HG02943 (cell line): ENCODE results near the gene DISC1.
"Not testable (repeated sequence)": the region's sequence is repeated elsewhere in the genome, so short reads cannot be mapped to it uniquely, and the experiment has no call there.

Experiments used
- ATAC-seq: cut with Tn5 transposase; IDR thresholded peaks from one replicate; pipeline ENCODE4 v1.9.1; 2021; ENCODE audit warnings: mild to moderate bottlenecking, low read depth, moderate library complexity; ENCODE audit not compliant: unreplicated experiment

DISC1 gene

DNA sequence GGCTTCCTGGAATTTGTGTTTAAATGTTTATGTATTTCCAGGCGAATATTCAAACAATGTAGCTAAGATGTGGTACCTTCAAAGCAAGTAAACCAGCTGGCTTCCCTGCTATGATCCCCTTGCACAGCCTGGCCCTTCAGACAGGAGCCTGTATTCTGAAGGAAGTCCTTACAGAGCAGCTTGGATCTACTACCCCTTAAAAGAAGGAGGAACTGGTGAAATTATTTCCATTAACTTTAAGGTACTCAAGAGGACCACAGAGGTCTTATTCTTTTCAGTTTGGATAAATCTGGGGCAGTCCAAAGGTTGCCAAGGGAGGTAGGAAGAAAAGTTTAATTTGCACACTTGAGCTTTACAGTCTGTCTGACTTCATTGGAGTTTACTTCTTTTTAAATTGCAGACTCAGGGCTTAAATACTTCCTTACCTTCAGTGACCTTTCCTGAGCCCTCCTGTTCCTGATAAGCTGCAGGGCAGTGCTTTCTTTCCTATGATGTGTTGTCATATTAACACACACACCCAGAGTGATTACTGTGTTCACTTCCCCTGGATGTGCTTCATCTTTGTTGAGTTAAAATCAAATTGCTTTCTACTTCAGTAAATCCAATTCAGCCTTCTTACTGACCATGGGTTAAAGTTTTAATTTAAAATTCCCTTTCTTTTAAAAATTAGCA lies 40.5 kb downstream of the DISC1 start:
- no peak for ATAC-seq

DNA sequence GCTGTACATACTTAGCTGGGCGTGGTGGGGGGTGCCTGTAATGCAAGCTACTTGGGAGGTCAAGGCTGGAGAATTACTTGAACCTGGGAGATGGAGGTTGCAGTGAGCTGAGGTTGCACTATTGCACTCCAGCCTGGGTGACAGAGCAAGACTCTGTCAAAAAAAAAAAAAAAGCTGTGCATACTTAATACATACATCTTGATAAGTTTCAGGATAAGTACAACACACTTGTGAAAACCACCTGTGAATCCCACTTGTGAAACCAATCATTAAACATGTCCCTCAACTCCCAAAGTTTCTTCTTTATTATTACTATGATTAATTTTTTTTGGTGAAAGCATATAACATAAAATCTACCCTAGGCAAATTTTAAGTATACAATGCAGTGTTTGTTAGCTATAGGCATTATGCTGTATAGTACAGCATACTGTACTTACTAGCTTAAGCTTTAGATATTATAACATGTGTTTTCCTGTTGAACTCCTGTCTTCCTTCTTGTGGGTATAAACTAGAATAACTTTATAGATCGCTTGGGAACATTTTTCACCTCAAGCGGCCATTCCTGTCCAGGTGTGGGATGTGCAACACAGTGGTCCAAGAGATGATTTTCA lies 41.4 kb downstream of the DISC1 start:
- ATAC-seq, result no peak

DNA sequence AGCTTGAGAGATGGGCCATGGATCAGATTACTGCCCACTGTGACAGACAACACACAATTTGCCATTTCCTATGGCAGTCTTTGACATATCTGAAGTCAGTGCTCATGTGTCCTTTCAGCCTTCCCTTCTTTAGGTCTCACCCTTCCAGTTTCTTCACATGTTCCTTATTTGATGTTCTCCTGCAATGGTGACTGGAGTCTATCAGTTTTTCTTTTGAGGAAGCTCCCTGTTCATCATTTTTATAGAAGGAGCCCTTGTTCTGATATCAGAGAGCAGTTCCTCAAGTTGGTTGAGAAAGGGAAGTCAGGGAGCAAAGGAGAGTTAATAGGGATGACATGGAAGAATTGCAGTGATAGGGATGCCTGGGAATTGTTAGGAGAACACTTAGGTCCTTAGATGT lies 42.2 kb downstream of the DISC1 start:
- ATAC-seq, result no peak

DNA sequence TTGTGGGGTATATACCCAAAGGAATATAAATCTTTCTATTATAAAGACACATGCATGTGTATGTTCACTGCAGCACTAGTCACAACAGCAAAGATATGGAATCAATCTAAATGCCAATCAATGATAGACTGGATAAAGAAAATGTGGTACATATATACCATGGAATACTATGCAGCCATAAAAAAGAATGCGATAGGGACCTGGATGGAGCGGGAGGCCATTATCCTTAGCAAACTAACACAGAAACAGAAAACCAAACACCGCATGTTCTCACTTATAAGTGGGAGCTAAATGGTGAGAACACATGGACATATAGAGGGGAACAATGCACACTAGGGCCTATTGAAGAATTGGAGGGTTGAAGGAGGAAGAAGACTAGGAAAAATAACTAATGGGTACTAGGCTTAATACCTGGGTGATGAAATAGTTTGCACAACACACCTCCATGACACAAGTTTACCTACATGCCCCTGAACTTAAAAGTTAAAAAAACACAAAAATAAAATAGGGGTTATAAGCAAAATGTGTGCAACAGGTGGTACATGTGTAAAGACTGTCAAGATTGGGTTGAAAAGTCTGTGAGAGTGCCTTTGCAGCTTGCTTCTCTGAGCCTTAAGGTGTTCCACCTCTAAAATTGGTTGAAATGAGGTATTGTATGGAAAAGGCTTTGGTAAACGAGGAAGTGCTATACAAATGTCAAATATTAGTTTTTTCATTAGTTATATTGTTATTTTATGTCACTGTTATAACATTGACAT lies 43.5 kb downstream of the DISC1 start:
- not testable (repeated sequence) for ATAC-seq

DNA sequence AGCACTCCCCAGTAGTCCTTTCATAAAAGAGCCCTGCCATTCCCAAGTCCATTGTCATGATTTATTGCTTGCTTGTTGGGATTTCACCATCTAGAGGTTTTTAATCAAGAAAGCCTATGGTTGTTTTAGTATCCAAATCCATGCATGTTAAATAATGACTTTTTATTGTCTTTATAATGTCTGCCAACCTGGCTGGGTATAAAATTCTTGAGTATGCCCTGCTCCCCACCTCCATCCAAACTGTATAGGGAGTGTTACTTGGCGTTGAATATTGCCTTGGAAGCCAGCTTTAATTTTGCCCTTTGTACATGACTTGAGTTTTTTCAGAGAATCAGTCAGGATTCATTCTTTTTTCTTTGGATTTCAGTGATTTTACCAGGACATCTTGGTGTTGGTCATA lies 44.2 kb downstream of the DISC1 start:
- ATAC-seq, result no peak

DNA sequence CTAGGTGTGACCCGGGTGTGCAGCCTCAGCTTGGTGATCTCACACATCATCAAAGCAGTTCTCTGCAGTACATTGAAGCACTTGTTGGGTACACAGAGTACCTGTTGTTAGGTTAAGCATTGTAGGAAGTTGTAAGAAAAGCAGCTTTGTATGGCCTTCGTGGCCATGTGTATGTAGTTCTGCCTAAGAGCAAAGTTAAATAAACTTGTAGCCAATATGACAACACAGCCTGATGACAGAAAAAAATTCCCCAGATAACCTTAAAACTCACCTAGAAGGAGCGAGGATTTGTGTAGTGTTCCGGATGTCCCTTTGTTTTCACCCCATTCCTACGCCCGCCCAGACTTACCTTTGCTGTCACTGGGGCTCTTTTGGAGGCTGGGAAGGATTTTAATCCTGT lies 48.0 kb downstream of the DISC1 start:
- ATAC-seq, result no peak

DNA sequence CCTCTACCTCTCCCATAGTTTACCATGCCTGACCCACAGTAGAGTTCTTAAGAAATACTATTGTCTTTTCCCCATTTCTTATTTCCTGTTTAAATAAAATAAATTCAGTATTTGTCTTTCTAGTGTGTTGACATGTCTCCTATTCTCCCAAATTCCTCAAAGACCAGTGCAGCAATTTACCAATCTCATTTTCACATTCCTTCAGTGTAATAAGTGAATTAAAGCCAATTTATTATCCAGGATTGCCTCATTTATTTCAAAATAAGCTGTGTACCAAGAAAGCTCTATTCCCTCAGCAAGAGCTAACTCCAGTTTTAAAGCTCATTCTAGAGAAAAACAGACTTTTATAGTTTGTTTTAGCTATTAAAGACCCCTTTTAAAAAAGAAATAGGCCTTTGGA lies 49.9 kb downstream of the DISC1 start:
- no peak for ATAC-seq

DNA sequence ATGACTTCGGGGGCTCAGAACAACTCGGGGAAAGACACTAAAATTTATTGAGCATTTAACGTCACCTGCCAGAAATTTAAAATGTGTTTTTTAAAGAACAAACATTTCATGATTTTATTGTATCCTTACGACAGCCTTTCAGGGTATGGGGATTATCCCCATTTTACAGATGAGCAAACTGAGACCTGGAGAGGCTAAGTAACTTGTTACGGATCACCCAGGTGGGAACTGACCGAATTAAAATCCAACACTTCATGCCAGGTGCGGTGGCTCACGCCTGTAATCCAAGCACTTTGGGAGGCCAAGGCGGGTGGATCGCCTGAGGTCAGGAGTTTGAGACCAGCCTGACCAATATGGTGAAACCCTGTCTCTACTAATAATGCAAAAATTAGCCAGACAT lies 50.9 kb downstream of the DISC1 start:
- ATAC-seq, result no peak

DNA sequence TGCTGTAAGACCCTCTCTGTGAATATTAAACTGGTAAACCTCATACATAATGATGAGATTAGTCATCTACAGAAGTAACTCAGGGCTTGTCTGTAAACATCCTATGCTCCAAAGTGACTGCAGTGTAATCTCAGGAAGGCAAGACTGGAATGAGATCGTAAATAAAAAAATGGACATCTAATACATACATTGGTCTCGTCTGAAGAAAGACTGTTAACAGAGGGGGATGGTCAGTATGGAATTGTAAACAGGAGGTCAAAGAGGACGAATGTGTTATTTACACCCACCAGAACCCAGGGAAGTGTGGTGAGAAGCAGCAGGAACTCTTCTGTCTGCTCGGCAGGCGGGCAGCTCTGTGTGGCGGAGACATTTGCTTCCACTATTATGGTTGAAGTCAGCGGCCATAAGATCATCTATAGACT lies 51.4 kb downstream of the DISC1 start:
- ATAC-seq, result no peak

DNA sequence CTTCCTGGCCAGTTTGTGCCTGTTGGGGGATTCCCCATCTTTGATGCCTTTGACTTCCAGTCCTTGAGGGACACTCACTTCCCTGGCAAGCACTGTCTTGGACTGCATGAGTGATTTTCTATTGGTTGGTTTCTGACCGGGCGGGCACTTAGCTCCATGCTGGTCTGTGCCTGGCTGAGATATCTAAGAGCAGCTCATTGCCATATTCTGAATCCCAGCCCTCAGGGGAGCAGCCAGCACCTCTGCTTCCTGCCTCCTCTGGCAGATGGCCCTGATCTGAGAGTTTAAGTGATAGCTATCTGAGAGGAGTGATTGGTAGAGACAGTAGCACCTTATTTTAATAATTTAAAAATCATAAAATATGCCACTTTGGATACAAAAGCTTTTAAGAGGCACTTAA lies 52.5 kb downstream of the DISC1 start:
- no peak for ATAC-seq

DNA sequence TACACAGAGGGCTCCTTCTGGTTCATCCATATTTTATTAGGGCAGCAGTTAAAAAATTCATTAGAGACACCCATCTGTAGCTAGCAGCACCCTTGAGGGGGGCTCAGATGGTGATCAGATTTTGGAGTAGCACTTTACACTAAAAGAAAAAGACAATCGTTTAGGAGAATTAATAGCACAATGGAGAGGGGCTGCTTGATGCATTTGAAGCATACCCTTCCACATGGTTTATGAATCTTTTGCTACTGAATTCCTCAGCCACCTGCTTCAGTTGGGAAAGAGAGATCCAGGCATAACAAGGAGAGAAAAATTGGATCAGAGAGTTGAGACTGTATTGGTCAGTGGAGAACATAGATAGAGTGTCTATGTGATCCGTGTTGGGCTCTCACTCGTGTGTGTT lies 54.4 kb downstream of the DISC1 start:
- ATAC-seq, result no peak

DNA sequence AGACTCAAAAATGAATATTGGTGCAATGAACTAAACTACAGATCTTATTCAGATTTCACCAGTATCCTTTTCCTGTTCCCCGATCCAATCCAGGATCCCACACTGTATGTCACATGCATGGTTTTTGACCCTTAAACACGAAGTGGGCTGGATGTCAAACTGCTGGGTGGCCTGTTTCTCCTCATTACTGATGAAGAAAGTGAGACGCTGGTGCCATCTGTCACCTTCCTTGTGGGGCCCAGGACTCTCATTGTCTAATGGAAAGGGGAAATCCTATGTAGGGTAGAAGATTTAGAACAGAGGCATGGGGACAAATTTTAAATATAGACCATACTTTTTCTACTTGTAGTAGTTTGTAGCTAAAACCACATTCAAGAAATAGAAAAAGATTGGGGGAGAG lies 56.2 kb downstream of the DISC1 start:
- no peak for ATAC-seq

DNA sequence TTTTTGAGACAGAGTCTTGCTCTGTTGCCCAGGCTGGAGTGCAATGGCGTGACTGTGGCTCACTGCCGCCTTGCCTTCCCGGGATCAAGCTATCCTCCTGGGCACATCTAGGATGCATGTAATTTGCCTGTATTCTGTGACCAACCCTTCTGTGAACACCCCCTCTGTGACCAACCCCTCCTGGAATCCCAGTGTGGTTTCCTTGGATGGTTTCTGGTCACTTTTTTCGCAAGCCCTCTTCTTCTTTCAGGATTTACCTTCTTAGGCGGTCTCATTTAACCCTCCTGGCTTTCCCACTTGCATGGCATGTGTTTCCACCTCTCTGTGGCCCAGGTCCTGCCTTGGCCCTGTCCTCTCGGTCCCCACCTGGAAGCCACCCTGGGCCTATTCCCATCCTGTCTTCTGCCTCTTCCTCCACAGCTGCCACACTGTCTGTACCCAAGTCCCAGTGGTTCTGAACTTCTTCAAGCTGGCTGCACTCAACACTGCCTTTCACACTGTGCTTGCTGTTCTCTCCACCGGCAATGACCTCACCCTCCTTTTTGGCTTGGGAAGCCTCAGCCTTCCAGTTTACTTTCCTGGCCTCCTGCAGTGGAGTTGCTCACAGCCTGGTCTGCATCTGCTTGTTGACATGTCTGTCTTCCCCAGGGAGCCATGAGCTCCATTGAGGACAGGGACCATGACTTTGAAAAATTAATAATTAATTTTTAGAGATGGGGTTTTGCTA lies 57.0 kb downstream of the DISC1 start:
- no peak for ATAC-seq

DNA sequence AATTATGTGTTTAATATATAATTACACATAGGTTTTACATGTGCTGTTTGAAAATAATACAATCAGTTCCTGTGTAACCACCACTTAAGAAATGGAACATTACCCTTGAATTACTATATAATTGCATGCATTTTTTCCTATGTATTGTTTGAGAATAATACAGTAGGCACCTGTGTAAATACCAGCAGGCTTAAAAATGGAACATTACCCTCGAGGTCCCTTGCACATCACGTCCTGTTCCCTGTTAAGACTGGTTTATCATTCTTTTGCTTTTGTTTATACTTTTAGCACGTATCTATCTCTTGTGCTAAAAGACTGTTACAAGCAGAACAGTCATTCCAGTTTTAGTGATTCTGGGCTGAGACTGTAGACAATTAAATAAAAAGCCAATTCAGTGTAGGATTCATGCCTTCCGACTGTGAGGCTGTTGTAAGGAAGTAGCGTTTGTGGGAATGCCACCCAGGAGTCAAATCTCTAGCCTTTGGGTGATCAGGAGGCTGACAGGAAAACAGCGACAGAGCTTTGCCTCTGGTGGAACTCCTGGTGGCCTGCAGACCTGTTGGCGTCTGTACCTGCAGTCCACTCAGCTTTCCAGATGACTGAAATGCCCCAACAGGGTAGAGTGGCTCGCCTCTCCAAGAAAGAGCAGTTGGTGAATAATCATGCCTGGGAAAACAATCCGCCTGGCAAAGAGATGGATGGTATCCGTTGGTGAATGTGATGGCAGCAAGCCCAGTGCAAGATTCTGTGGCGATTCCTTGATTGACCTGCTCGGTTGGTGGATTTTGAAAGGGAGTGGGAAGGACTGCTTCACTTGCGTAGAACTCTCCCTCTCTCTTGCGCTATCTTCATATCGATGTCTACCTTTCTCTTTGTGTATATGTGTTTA lies 58.0 kb downstream of the DISC1 start:
- ATAC-seq, result no peak

DNA sequence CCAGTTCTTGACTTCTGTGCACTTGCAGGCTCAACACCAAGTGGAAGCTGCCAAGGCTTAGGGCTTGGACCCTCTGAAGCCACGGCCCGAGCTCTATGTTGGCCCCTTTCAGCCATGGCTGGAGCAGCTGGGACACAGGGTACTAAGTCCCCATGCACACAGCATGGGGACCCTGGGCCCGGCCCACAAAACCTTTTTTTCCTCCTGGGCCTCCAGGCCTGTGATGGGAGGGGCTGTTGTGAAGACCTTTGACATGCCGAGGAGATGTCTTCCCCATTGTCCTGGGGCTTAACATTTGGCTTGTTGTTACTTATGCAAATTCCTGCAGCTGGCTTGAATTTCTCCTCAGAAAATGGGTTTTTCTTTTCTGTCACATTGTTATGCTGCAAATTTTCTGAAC lies 59.8 kb downstream of the DISC1 start:
- no peak for ATAC-seq

DNA sequence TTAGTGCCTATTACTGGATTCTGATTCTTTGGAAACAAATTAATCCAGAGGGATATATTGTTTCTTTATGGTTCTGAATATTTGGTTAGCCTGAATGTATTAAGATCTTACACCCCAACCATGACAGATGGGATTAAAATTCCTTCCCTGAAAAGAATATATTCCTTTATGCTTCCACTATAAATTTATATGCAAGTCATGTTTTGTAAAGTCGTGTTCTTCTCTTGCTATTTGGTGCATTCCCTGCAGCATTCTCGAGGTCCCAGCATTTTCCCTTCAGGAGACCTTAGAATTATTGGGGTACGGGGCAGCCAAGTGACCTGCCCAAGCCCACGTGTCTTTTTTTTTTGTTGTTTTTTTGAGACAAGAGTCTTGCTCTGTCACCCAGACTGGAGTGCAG lies 62.4 kb downstream of the DISC1 start:
- ATAC-seq, result no peak

DNA sequence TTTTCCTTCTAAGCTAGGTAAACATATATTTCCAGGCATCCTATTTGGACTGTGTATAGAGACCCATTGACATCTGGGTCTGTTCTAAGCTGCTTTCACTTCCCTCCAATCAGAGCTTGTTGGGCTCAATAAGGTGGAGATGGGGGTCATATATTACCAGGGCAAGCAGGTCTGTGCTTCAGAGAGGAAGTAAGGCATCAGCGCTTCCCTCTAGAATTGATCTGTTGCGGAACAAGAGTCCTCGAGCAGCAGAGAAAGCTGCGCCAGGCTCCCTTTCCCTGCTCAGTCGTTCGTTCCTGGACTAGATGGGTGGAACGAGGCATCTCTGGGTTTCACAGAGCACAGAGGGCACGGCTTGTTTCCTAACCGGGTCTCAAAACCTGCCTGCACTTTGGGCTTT lies 63.5 kb downstream of the DISC1 start:
- no peak for ATAC-seq

DNA sequence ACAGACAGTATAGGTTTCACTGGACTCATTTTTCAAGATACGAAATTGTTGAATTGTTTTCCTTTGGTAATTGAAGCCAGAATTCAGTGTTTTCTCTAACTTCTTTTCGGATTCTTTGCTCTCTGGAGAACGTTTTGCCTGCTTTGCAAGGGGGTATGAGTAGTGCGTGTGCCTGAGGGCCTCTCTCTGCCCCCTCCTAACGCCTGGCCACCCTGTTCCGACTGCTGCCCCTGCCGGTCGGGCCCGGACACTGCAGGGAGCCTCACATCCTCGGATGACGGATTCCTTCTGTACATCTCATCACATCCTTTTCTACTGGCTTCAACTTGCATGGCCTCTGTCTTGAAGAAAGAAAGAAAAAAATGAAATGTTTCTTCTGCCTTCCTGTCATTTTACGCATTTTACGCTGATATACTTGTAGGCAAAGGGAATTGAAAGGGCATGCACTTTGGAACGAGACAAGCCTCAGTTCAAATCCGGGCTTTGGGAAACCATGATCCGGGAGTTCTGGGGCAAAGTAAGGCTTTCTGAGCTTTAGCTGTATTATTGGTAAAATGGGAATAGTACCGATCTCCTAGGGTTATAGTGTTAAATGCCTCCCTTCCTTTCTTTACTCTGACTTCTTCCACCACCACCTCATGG lies 65.1 kb downstream of the DISC1 start:
- ATAC-seq, result no peak

DNA sequence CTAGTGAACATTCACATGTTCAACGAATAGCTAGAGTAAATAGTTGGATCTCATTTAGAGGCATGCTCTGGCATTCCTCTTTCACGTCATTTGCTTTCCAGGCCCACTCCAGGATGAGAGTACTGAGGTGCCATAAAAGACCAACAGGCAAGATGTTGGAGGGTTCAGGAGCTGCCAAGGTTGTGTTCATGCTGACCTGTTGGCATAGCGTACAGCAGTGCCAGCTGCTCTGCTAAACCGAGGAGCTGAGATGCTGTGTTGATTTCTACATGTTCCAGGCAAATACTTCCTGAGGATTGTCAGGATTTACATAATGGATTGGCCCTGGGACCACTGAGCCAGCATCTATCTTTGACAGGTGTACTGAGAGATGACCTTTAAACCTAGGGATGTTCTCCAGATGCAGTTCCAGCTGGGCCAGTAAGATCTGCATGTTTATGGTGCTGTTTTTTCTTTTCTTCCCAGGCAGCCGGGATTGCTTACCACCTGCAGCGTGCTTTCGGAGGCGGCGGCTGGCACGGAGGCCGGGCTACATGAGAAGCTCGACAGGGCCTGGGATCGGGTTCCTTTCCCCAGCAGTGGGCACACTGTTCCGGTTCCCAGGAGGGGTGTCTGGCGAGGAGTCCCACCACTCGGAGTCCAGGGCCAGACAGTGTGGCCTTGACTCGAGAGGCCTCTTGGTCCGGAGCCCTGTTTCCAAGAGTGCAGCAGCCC lies 66.9 kb downstream of the DISC1 start:
- no peak for ATAC-seq
